Thymus (tissue), 11 donors: ENCODE data around the gene ABLIM1. TPM values are rescaled to one million over a fixed set of nuclear protein-coding genes. Genes with fewer than 3 reads are reported as not detected.

ENCODE experiments used
- DNase-seq, 9 donors: peaks; one replicate each; pipeline ENCODE4 v3.0.0-alpha.2; 2013; ENCODE audit warnings: low spot score in 9 of 9, low read depth in 6 of 9, missing footprints in 1 of 9
- H3K27ac ChIP-seq, 2 donors: one replicate each; pipeline ENCODE4 v1.5.1; 2013; ENCODE audit warnings: control low read depth in 1 of 2, low read depth in 1 of 2, low read length in 1 of 2, mild to moderate bottlenecking in 1 of 2, moderate library complexity in 1 of 2
- H3K27me3 ChIP-seq, 2 donors: one replicate each; pipeline ENCODE4 v1.5.1; 2013; ENCODE audit warnings: low read length in 1 of 2; ENCODE audit not compliant: control insufficient read depth in 2 of 2, insufficient read depth in 1 of 2
- H3K36me3 ChIP-seq, 2 donors: one replicate each; pipeline ENCODE4 v1.5.1; 2013; ENCODE audit warnings: low read length in 1 of 2, mild to moderate bottlenecking in 1 of 2, moderate library complexity in 1 of 2; ENCODE audit not compliant: control insufficient read depth in 2 of 2, insufficient read depth in 2 of 2
- H3K4me1 ChIP-seq, 2 donors: one replicate each; pipeline ENCODE4 v1.5.1; 2013; ENCODE audit warnings: low read length in 2 of 2; ENCODE audit not compliant: control insufficient read depth in 2 of 2, insufficient read depth in 2 of 2
- H3K4me3 ChIP-seq, 2 donors: one replicate each; pipeline ENCODE4 v1.5.1; 2013; ENCODE audit warnings: low read length in 2 of 2, control low read depth in 1 of 2, mild to moderate bottlenecking in 1 of 2
- H3K9me3 ChIP-seq, 2 donors: one replicate each; pipeline ENCODE4 v1.5.1; 2013; ENCODE audit warnings: low read length in 1 of 2, mild to moderate bottlenecking in 1 of 2; ENCODE audit not compliant: control insufficient read depth in 2 of 2, insufficient read depth in 1 of 2
- WGBS: extraction: QIAGEN DNeasy Blood & Tissue Kit; methylation state at CpG from one replicate; pipeline ENCODE4 v1.1.7; 2013; 5-methylcytosine and 5-hydroxymethylcytosine counted together
- polyA plus RNA-seq: library from polyadenylated mRNA; stranded (reverse); fragments of 200-250 nt; gene quantifications from one replicate; pipeline ENCODE4 v1.2.3, GENCODE V29; 2013
- total RNA-seq: library from RNA; stranded (reverse); fragments of 120-200 nt; gene quantifications from one replicate; pipeline ENCODE4 v1.2.4, GENCODE V29; 2013
- donor health status: healthy.

ABLIM1 gene
- total and polyA plus RNA-seq, 2 donors, result 43.3 to 49.1 TPM

GRCh38 chr10:114444819-114445218 is 213.3 kb downstream of the ABLIM1 start:
- Histone ChIP-seq H3K4me3 (no peak overlapping the region), H3K27me3 (no peaks in the 10 kb centered on the region), H3K36me3 (peaks cover 10 to 16% of the 10 kb centered on the region in 2 donors), H3K4me1 (no peaks in the 10 kb centered on the region), H3K9me3 (no peaks in the 10 kb centered on the region), H3K27ac (no peak overlapping the region)
- DNase-seq, result no peak

- no peaks in the 10 kb centered on the region for H3K4me1 ChIP-seq
- no peaks in the 10 kb centered on the region for H3K9me3 ChIP-seq
- WGBS, result 74% methylated on average over 4 of the region's 4 CpGs
- no peak for DNase-seq
- no peaks in the 10 kb centered on the region for H3K27me3 ChIP-seq
- no peak overlapping the region for H3K27ac ChIP-seq
- H3K4me3 ChIP-seq, result no peak overlapping the region
- peaks cover 21 to 34% of the 10 kb centered on the region in 2 donors for H3K36me3 ChIP-seq
Observed at GRCh38 chr10:114442091-114442630, 215.9 kb downstream of the ABLIM1 start.

DNA sequence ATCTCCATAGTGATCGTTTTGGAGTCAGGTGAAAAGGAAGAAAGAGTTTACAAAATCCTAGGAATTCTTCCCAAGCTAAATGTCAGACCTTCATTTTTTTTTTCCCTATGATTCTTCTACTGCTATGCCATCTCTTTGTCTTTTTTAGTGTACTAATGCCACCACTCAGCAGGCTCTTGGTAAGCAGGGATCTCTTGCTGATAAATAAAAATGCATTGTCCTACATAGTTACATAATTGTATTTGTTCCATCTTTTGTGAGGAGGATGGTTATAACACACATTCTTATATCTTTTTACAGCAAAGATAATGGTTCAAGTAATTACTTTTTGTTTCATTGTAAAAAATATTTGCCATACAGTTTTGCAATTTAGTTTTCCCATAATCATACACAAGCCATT is 217.0 kb downstream of the ABLIM1 start:
- Histone ChIP-seq H3K36me3 (peaks cover 21 to 44% of the 10 kb centered on the region in 2 donors), H3K9me3 (no peaks in the 10 kb centered on the region), H3K4me3 (no peak overlapping the region), H3K4me1 (no peaks in the 10 kb centered on the region), H3K27me3 (no peaks in the 10 kb centered on the region), H3K27ac (no peak overlapping the region)
- WGBS, result 100% methylated on average over 1 of the region's 1 CpG
- DNase-seq, result no peak

- 95% methylated on average over 9 of the region's 9 CpGs for WGBS
- DNase-seq, result peak in 1 of 9 donors; percentile 11
- H3K4me1 ChIP-seq, result no peaks in the 10 kb centered on the region
- no peaks in the 10 kb centered on the region for H3K9me3 ChIP-seq
- no peaks in the 10 kb centered on the region for H3K27me3 ChIP-seq
- peaks cover 22 to 59% of the 10 kb centered on the region in 2 donors for H3K36me3 ChIP-seq
- H3K27ac ChIP-seq, result no peak overlapping the region
- H3K4me3 ChIP-seq, result no peak overlapping the region
Observed at GRCh38 chr10:114437473-114438292, 220.4 kb downstream of the ABLIM1 start.

DNA sequence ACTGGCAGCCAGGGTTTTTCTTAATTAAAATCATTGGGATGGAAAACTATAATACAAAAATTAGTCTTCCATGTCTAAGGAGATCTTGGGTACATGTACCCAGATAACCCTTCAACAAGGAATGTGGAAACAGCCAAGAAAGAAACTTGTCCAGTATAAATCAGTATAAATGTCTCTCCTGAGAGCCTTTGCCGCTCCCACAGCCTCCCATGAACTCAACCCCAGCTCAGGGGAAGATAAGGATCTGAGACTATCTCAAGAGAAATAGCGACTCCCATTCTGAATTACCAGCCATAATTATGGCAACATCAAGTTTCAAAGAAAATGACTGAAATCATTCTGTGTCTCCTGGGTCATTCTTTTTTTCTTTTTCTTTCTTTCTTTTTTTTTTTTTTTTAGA is 221.1 kb downstream of the ABLIM1 start:
- peaks cover 22 to 56% of the 10 kb centered on the region in 2 donors for H3K36me3 ChIP-seq
- 98% methylated on average over 2 of the region's 2 CpGs for WGBS
- H3K4me3 ChIP-seq, result no peak overlapping the region
- DNase-seq, result no peak
- no peaks in the 10 kb centered on the region for H3K4me1 ChIP-seq
- no peaks in the 10 kb centered on the region for H3K9me3 ChIP-seq
- no peak overlapping the region for H3K27ac ChIP-seq
- no peaks in the 10 kb centered on the region for H3K27me3 ChIP-seq

DNA sequence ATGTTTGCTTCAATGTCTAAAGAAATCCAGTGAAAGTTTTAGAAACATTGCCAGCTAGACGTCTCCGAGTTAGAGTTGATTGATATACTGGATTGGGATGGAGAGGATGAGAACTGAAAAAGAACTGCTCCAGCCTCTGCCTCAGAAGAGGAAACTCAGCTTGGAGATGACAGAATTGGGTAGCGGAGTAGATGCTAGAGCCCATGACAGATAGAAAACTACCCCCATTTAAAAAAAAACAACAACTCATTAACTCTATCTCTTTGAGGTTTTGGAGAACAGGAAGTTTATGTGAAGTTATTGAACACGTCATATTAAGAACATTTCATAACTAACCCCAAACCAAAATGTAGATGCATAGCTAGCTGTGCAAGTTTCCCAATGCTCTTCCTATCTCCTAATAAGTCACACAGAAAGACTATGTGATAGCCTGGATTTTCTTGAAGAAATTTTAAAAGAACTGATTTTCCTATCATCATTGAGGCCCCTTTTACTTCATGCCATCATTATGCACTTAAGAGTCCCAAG is 225.4 kb downstream of the ABLIM1 start:
- Histone ChIP-seq H3K27me3 (no peaks in the 10 kb centered on the region), H3K4me3 (no peak overlapping the region), H3K4me1 (no peaks in the 10 kb centered on the region), H3K27ac (no peak overlapping the region), H3K36me3 (peaks cover 8 to 25% of the 10 kb centered on the region in 2 donors), H3K9me3 (no peaks in the 10 kb centered on the region)
- no peak for DNase-seq
- WGBS, result 93% methylated on average over 4 of the region's 4 CpGs

- Histone ChIP-seq H3K4me3 (no peak overlapping the region), H3K4me1 (no peaks in the 10 kb centered on the region), H3K36me3 (peaks cover 8 to 19% of the 10 kb centered on the region in 2 donors), H3K27me3 (no peaks in the 10 kb centered on the region), H3K9me3 (no peaks in the 10 kb centered on the region), H3K27ac (no peak overlapping the region)
- DNase-seq, result no peak
- 93% methylated on average over 4 of the region's 4 CpGs for WGBS
Observed at GRCh38 chr10:114431414-114432135, 226.5 kb downstream of the ABLIM1 start.

- no peak for DNase-seq
- Histone ChIP-seq H3K4me1 (no peaks in the 10 kb centered on the region), H3K27me3 (no peaks in the 10 kb centered on the region), H3K4me3 (no peak overlapping the region), H3K36me3 (peaks cover 6 to 13% of the 10 kb centered on the region in 2 donors), H3K27ac (no peak overlapping the region), H3K9me3 (no peaks in the 10 kb centered on the region)
- WGBS, result 97% methylated on average over 12 of the region's 12 CpGs
Observed at GRCh38 chr10:114430688-114431413, 227.2 kb downstream of the ABLIM1 start.
